ENCODE data around the gene USP17L15.
"Not testable (repeated sequence)": the region's sequence is repeated elsewhere in the genome, so short reads cannot be mapped to it uniquely, and the experiment has no call there.

The USP17L15 gene, protein sequence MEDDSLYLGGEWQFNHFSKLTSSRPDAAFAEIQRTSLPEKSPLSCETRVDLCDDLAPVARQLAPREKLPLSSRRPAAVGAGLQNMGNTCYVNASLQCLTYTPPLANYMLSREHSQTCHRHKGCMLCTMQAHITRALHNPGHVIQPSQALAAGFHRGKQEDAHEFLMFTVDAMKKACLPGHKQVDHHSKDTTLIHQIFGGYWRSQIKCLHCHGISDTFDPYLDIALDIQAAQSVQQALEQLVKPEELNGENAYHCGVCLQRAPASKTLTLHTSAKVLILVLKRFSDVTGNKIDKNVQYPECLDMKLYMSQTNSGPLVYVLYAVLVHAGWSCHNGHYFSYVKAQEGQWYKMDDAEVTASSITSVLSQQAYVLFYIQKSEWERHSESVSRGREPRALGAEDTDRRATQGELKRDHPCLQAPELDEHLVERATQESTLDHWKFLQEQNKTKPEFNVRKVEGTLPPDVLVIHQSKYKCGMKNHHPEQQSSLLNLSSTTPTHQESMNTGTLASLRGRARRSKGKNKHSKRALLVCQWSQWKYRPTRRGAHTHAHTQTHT

GRCh38 chr4:9234085-9234484 is at the start of gene USP17L15:
Gene USP17L15, plus strand, starts transcription at chr4:9234385. Its CDS starts 0 bp downstream, at chr4:9234385.
- H3K27me3 ChIP-seq (ENCODE audit: control insufficient read depth, insufficient read depth, low read length); H3K4me1 ChIP-seq (ENCODE audit: control insufficient read depth, insufficient read depth, low read length); H3K4me3 ChIP-seq (ENCODE audit: low read depth, low read length); H3K9ac ChIP-seq (ENCODE audit: low read depth, low read length); H3K36me3 ChIP-seq (ENCODE audit: control insufficient read depth, insufficient read depth, low read length); H3K9me3 ChIP-seq (ENCODE audit: control insufficient read depth, insufficient read depth, low read length): not testable (repeated sequence)

DNA sequence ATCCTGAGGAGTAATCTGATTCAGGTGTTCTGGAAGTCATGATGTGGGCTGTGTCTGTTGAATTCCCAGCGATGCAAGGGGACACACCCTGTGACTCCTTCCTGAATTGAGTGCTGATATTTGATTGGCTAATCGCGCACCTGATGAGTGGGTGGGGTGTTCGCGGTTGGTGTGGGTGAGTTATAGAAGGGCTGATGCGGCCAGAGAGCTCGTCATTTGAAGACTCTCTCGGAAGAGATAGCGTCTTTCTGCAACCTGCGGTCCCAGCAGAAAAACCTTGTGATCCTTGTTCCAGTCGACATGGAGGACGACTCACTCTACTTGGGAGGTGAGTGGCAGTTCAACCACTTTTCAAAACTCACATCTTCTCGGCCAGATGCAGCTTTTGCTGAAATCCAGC is 23.8 kb upstream of the USP17L15 start, which contains the start of gene USP17L10:
Gene USP17L10 (plus strand): TSS at position 301 of the 400 bp plus-strand sequence. CDS start 0 bp downstream, at position 301.
- H3K4me3 ChIP-seq (ENCODE audit: low read depth, low read length); H3K36me3 ChIP-seq (ENCODE audit: control insufficient read depth, insufficient read depth, low read length); H3K27me3 ChIP-seq (ENCODE audit: control insufficient read depth, insufficient read depth, low read length); H3K4me1 ChIP-seq (ENCODE audit: control insufficient read depth, insufficient read depth, low read length); H3K9me3 ChIP-seq (ENCODE audit: control insufficient read depth, insufficient read depth, low read length); H3K9ac ChIP-seq (ENCODE audit: low read depth, low read length): not testable (repeated sequence)

DNA sequence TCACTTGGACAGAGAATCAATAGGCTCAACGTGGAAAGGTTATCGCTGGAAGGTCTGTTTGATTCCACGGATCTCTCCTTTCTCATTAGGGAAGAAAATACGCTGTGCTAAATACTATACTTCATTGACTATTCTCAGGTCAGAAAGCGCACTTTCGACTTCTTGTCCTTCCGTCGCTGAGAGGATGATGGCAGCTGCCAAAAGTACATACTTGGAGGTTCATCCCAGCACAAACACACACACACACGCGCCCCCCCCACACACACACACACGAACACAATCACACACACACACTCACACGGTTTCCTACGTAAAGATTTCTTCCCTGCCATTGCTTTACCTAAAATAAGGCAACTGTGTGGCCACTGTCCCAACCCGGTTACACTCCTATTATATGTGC is 19.5 kb upstream of the USP17L15 start:
- not testable (repeated sequence) for H3K9ac ChIP-seq (ENCODE audit: low read depth, low read length); H3K4me3 ChIP-seq (ENCODE audit: low read depth, low read length); H3K36me3 ChIP-seq (ENCODE audit: control insufficient read depth, insufficient read depth, low read length); H3K27me3 ChIP-seq (ENCODE audit: control insufficient read depth, insufficient read depth, low read length); H3K4me1 ChIP-seq (ENCODE audit: control insufficient read depth, insufficient read depth, low read length); H3K9me3 ChIP-seq (ENCODE audit: control insufficient read depth, insufficient read depth, low read length)

GRCh38 chr4:9215105-9215504 is 19.1 kb upstream of the USP17L15 start, which contains the start of gene USP17L11:
Gene USP17L11, plus strand, starts transcription at chr4:9215405. Its CDS starts 0 bp downstream, at chr4:9215405.
- not testable (repeated sequence) for H3K9ac ChIP-seq (ENCODE audit: low read depth, low read length); H3K36me3 ChIP-seq (ENCODE audit: control insufficient read depth, insufficient read depth, low read length); H3K4me3 ChIP-seq (ENCODE audit: low read depth, low read length); H3K9me3 ChIP-seq (ENCODE audit: control insufficient read depth, insufficient read depth, low read length); H3K27me3 ChIP-seq (ENCODE audit: control insufficient read depth, insufficient read depth, low read length); H3K4me1 ChIP-seq (ENCODE audit: control insufficient read depth, insufficient read depth, low read length)

- not testable (repeated sequence) for H3K27me3 ChIP-seq (ENCODE audit: control insufficient read depth, insufficient read depth, low read length); H3K4me3 ChIP-seq (ENCODE audit: low read depth, low read length); H3K36me3 ChIP-seq (ENCODE audit: control insufficient read depth, insufficient read depth, low read length); H3K9me3 ChIP-seq (ENCODE audit: control insufficient read depth, insufficient read depth, low read length); H3K4me1 ChIP-seq (ENCODE audit: control insufficient read depth, insufficient read depth, low read length); H3K9ac ChIP-seq (ENCODE audit: low read depth, low read length)
Observed at GRCh38 chr4:9219852-9220251, 14.3 kb upstream of the USP17L15 start, which contains the start of gene USP17L12. Gene USP17L12, plus strand, starts transcription at chr4:9220152. Its CDS starts 0 bp downstream, at chr4:9220152.

- not testable (repeated sequence) for H3K4me1 ChIP-seq (ENCODE audit: control insufficient read depth, insufficient read depth, low read length); H3K36me3 ChIP-seq (ENCODE audit: control insufficient read depth, insufficient read depth, low read length); H3K27me3 ChIP-seq (ENCODE audit: control insufficient read depth, insufficient read depth, low read length); H3K9me3 ChIP-seq (ENCODE audit: control insufficient read depth, insufficient read depth, low read length); H3K9ac ChIP-seq (ENCODE audit: low read depth, low read length); H3K4me3 ChIP-seq (ENCODE audit: low read depth, low read length)
Observed at GRCh38 chr4:9224596-9224995, 9.6 kb upstream of the USP17L15 start, which contains the start of gene USP17L13. Gene USP17L13, plus strand, starts transcription at chr4:9224896. Its CDS starts 0 bp downstream, at chr4:9224896.

GRCh38 chr4:9230249-9230648 is 3.9 kb upstream of the USP17L15 start:
- not testable (repeated sequence) for H3K9ac ChIP-seq (ENCODE audit: low read depth, low read length); H3K9me3 ChIP-seq (ENCODE audit: control insufficient read depth, insufficient read depth, low read length); H3K4me1 ChIP-seq (ENCODE audit: control insufficient read depth, insufficient read depth, low read length); H3K27me3 ChIP-seq (ENCODE audit: control insufficient read depth, insufficient read depth, low read length); H3K36me3 ChIP-seq (ENCODE audit: control insufficient read depth, insufficient read depth, low read length); H3K4me3 ChIP-seq (ENCODE audit: low read depth, low read length)

DNA sequence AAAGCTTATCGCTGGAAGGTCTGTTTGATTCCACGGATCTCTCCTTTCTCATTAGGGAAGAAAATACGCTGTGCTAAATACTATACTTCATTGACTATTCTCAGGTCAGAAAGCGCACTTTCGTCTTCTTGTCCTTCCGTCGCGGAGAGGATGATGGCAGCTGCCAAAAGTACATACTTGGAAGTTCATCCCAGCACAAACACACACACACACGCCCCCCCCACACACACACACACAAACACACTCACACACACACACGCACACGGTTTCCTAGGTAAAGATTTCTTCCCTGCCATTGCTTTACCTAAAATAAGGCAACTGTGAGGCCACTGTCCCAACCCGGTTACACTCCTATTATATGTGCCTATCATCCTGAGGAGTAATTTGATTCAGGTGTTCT is 4.3 kb downstream of the USP17L15 start:
- H3K4me1 ChIP-seq (ENCODE audit: control insufficient read depth, insufficient read depth, low read length); H3K4me3 ChIP-seq (ENCODE audit: low read depth, low read length); H3K9me3 ChIP-seq (ENCODE audit: control insufficient read depth, insufficient read depth, low read length); H3K27me3 ChIP-seq (ENCODE audit: control insufficient read depth, insufficient read depth, low read length); H3K36me3 ChIP-seq (ENCODE audit: control insufficient read depth, insufficient read depth, low read length); H3K9ac ChIP-seq (ENCODE audit: low read depth, low read length): not testable (repeated sequence)

DNA sequence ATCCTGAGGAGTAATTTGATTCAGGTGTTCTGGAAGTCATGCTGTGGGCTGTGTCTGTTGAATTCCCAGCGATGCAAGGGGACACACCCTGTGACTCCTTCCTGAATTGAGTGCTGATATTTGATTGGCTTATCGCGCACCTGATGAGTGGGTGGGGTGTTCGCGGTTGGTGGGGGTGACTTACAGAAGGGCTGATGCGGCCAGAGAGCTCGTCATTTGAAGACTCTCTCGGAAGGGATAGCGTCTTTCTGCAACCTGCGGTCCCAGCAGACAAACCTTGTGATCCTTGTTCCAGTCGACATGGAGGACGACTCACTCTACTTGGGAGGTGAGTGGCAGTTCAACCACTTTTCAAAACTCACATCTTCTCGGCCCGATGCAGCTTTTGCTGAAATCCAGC is 9.4 kb downstream of the USP17L15 start, which contains the start of gene USP17L17:
Gene USP17L17 (plus strand): TSS at position 301 of the 400 bp plus-strand sequence. CDS start 0 bp downstream, at position 301.
- not testable (repeated sequence) for H3K27me3 ChIP-seq (ENCODE audit: control insufficient read depth, insufficient read depth, low read length); H3K9ac ChIP-seq (ENCODE audit: low read depth, low read length); H3K4me1 ChIP-seq (ENCODE audit: control insufficient read depth, insufficient read depth, low read length); H3K4me3 ChIP-seq (ENCODE audit: low read depth, low read length); H3K9me3 ChIP-seq (ENCODE audit: control insufficient read depth, insufficient read depth, low read length); H3K36me3 ChIP-seq (ENCODE audit: control insufficient read depth, insufficient read depth, low read length)

DNA sequence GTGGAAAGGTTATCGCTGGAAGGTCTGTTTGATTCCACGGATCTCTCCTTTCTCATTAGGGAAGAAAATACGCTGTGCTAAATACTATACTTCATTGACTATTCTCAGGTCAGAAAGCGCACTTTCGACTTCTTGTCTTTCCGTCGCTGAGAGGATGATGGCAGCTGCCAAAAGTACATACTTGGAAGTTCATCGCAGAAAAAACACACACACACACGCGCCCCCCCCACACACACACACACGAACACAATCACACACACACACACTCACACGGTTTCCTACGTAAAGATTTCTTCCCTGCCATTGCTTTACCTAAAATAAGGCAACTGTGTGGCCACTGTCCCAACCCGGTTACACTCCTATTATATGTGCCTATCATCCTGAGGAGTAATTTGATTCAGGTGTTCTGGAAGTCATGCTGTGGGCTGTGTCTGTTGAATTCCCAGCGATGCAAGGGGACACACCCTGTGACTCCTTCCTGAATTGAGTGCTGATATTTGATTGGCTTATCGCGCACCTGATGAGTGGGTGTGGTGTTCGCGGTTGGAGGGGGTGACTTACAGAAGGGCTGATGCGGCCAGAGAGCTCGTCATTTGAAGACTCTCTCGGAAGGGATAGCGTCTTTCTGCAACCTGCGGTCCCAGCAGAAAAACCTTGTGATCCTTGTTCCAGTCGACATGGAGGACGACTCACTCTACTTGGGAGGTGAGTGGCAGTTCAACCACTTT is 13.9 kb downstream of the USP17L15 start, which contains the start of gene USP17L18:
Gene USP17L18 (plus strand): TSS at position 678 of the 728 bp plus-strand sequence. CDS start 0 bp downstream, at position 678.
- not testable (repeated sequence) for H3K4me3 ChIP-seq (ENCODE audit: low read depth, low read length); H3K9me3 ChIP-seq (ENCODE audit: control insufficient read depth, insufficient read depth, low read length); H3K9ac ChIP-seq (ENCODE audit: low read depth, low read length); H3K27me3 ChIP-seq (ENCODE audit: control insufficient read depth, insufficient read depth, low read length); H3K4me1 ChIP-seq (ENCODE audit: control insufficient read depth, insufficient read depth, low read length); H3K36me3 ChIP-seq (ENCODE audit: control insufficient read depth, insufficient read depth, low read length)

DNA sequence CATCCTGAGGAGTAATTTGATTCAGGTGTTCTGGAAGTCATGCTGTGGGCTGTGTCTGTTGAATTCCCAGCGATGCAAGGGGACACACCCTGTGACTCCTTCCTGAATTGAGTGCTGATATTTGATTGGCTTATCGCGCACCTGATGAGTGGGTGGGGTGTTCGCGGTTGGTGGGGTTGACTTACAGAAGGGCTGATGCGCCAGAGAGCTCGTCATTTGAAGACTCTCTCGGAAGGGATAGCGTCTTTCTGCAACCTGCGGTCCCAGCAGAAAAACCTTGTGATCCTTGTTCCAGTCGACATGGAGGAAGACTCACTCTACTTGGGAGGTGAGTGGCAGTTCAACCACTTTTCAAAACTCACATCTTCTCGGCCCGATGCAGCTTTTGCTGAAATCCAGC is 18.9 kb downstream of the USP17L15 start, which contains the start of gene USP17L19:
Gene USP17L19 (plus strand): TSS at position 301 of the 400 bp plus-strand sequence. CDS start 0 bp downstream, at position 301.
- H3K4me3 ChIP-seq (ENCODE audit: low read depth, low read length); H3K27me3 ChIP-seq (ENCODE audit: control insufficient read depth, insufficient read depth, low read length); H3K9me3 ChIP-seq (ENCODE audit: control insufficient read depth, insufficient read depth, low read length); H3K36me3 ChIP-seq (ENCODE audit: control insufficient read depth, insufficient read depth, low read length); H3K4me1 ChIP-seq (ENCODE audit: control insufficient read depth, insufficient read depth, low read length); H3K9ac ChIP-seq (ENCODE audit: low read depth, low read length): not testable (repeated sequence)
